ENCODE measurements around the gene TUFT1. TPM values are rescaled to one million over a fixed set of nuclear protein-coding genes. Genes with fewer than 3 reads are reported as not detected.

The TUFT1 gene
- polyA plus RNA-seq, 1 donor from 2014 or later = 25.8 TPM

DNA sequence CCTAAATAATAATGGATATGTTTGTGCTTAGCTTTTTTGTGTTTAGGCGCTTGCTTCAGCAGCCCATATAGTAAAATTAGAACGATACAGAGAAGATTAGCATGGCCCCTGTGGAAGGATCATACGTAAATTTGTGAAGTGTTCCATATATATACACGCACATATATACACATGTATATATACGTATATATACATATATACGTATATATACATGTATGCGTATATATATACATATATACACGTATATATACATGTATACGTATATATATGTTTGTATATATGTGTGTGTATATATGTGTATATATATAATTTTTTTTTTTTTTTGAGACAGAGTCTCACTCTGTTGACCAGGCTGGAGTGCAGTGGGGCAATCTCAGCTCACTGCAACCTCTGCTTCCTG lies 89.2 kb downstream of the TUFT1 start:
- Histone ChIP-seq H3K36me3 (ENCODE audit: insufficient read depth, low read length) (no peaks in the 10 kb centered on the region), H2AFZ (ENCODE audit: low read depth, low read length) (no peak overlapping the region), H3K4me2 (ENCODE audit: low read length) (no peak overlapping the region), H3K9ac (ENCODE audit: low read length) (no peak overlapping the region), H3K27me3 (ENCODE audit: insufficient read depth, low read depth, low read length) (no peaks in the 10 kb centered on the region), H3K4me3 (ENCODE audit: low read length) (no peak overlapping the region), H3K9me2 (ENCODE audit: insufficient read depth, low read length) (no peaks in the 10 kb centered on the region), H3K27ac (ENCODE audit: low read length) (no peak overlapping the region), H3F3A (ENCODE audit: insufficient read depth, low read length, poor library complexity, severe bottlenecking) (no peaks in the 10 kb centered on the region), H3K9me3 (ENCODE audit: low read length) (no peaks in the 10 kb centered on the region), H3K79me2 (replicated peaks; ENCODE audit: insufficient read depth, low read length) (peaks cover 24% of the 10 kb centered on the region), H4K20me1 (ENCODE audit: insufficient read depth) (no peaks in the 10 kb centered on the region)
- TF ChIP-seq EP300 (conservative IDR thresholded peaks at IDR 0.05; ENCODE audit: poor library complexity, severe bottlenecking) = no peak

Small RNA genes lying within 50 kb of the gene (small RNA-seq; reads per million reads assigned to genes)
- gene MIR554 = 0 reads per million in 3 experiments
- 0.03 to 0.08 (median 0.03) reads per million in 3 experiments for gene RF00405
- 0 to 0.08 (median 0) reads per million in 3 experiments for gene RNU6-1062P

Other genes starting within 250 kb of the TUFT1 start
- gene PI4KB, start 212.9 kb upstream of the TUFT1 start, polyA plus RNA-seq = 22.8 and 25.8 TPM in 2 replicates
- gene RFX5, start 193.1 kb upstream of the TUFT1 start, polyA plus RNA-seq = 36.7 and 56.2 TPM in 2 replicates
- not detected in 2 replicates for gene SELENBP1, start 167.6 kb upstream of the TUFT1 start, polyA plus RNA-seq
- 695 and 729 TPM in 2 replicates for gene PSMB4, start 140.7 kb upstream of the TUFT1 start, polyA plus RNA-seq
- 50.2 and 60.8 TPM in 2 replicates for gene POGZ, start 80.8 kb upstream of the TUFT1 start, polyA plus RNA-seq
- gene CGN, start 28.9 kb upstream of the TUFT1 start, polyA plus RNA-seq = 4.4 and 7.5 TPM in 2 replicates
- gene SNX27, start 71.7 kb downstream of the TUFT1 start, polyA plus RNA-seq = 30.2 and 32.4 TPM in 2 replicates
- 89.0 and 137 TPM in 2 replicates for gene CELF3, start 176.5 kb downstream of the TUFT1 start, polyA plus RNA-seq
- gene RIIAD1, start 181.2 kb downstream of the TUFT1 start, polyA plus RNA-seq = 23.5 and 23.6 TPM in 2 replicates
- gene MRPL9, start 223.2 kb downstream of the TUFT1 start, polyA plus RNA-seq = 119 and 134 TPM in 2 replicates